Ascending aorta (tissue), 2 donors: ENCODE results near the gene HEPN1. TPM values are rescaled to one million over a fixed set of nuclear protein-coding genes. Genes with fewer than 3 reads are reported as not detected.

ENCODE experiments used
- DNase-seq, 2 donors: peaks; one replicate each; pipeline ENCODE4 v3.0.0-alpha.2; 2019; ENCODE audit warnings: low spot score in 2 of 2
- H3K27ac ChIP-seq, 2 donors: fragments of 200-600 bp; sonication (generic); one replicate each; pipeline ENCODE4 v1.5.1; 2016 to 2017; ENCODE audit warnings: mild to moderate bottlenecking in 1 of 2
- H3K27me3 ChIP-seq: fragments of 200-600 bp; sonication (generic); one replicate; pipeline ENCODE4 v1.5.1; 2017
- H3K36me3 ChIP-seq, 2 donors: fragments of 200-600 bp; sonication (generic); one replicate each; pipeline ENCODE4 v1.5.1; 2016
- H3K4me1 ChIP-seq, 2 donors: fragments of 200-600 bp; sonication (generic); one replicate each; pipeline ENCODE4 v1.5.1; 2016 to 2017; ENCODE audit warnings: mild to moderate bottlenecking in 1 of 2
- H3K4me3 ChIP-seq, 2 donors: fragments of 200-600 bp; sonication (generic); one replicate each; pipeline ENCODE4 v1.5.1; 2016 to 2017; ENCODE audit warnings: mild to moderate bottlenecking in 1 of 2
- H3K9me3 ChIP-seq, 2 donors: fragments of 200-600 bp; sonication (generic); one replicate each; pipeline ENCODE4 v1.5.1; 2016
- intact Hi-C: fragments of 100-400 bp; cut with DNase I; formaldehyde crosslinking; loops from one replicate; pipeline ENCODE4 v1.15.1; 2023
- total RNA-seq: library from RNA; depleted of rRNA; stranded (reverse); fragments of >200 nt; gene quantifications from one replicate; pipeline ENCODE4 v1.1.0, GENCODE V29; 2016
- TF ChIP-seq, protein P1 (sequence below), 3 experiments: fragments of 200-600 bp in 2 of 3; fragments of 450-650 bp in 1 of 3; sonication (generic) in 2 of 3; IDR thresholded peaks; one replicate each; pipeline ENCODE4 v1.5.1; 2016 to 2019; ENCODE audit warnings: antibody characterized with exemption in 3 of 3, mild to moderate bottlenecking in 1 of 3, moderate library complexity in 1 of 3

The HEPN1 gene
- total RNA-seq, 1 donor from 2014 or later = not detected

- Histone ChIP-seq H3K36me3 (no peaks in the 10 kb centered on the region), H3K27me3 (no peaks in the 10 kb centered on the region), H3K4me1 (no peaks in the 10 kb centered on the region), H3K4me3 (no peak overlapping the region), H3K9me3 (no peaks in the 10 kb centered on the region), H3K27ac (no peak overlapping the region)
- peak in 1 of 2 donors; percentile 37 for DNase-seq
- intact Hi-C loops = no loop called here
- TF ChIP-seq, protein P1, sequence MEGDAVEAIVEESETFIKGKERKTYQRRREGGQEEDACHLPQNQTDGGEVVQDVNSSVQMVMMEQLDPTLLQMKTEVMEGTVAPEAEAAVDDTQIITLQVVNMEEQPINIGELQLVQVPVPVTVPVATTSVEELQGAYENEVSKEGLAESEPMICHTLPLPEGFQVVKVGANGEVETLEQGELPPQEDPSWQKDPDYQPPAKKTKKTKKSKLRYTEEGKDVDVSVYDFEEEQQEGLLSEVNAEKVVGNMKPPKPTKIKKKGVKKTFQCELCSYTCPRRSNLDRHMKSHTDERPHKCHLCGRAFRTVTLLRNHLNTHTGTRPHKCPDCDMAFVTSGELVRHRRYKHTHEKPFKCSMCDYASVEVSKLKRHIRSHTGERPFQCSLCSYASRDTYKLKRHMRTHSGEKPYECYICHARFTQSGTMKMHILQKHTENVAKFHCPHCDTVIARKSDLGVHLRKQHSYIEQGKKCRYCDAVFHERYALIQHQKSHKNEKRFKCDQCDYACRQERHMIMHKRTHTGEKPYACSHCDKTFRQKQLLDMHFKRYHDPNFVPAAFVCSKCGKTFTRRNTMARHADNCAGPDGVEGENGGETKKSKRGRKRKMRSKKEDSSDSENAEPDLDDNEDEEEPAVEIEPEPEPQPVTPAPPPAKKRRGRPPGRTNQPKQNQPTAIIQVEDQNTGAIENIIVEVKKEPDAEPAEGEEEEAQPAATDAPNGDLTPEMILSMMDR (IDR thresholded peaks at IDR 0.05) = no peak
These were observed 31.9 kb upstream of the HEPN1 start for GRCh38 chr11:124886978-124887666.

DNA sequence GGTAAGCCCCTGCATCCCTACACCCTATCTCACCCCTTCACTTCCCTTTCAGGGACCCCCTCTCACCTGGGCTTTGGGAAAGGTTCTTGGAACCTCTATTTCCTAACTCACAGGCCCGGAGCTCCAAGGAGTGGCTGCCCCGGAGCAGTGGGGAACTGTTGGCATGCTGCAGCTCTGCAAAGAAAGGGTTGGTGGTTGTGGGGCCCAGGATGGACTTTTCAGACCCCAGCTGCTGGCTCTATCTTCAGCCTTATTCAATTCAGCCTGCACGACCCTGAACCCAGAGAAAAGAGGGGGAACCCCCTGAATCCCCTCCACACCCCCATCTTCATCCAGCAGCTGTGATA, 31.4 kb upstream of the HEPN1 start:
- Histone ChIP-seq H3K27me3 (no peaks in the 10 kb centered on the region), H3K9me3 (no peaks in the 10 kb centered on the region), H3K4me1 (no peaks in the 10 kb centered on the region), H3K36me3 (no peaks in the 10 kb centered on the region), H3K4me3 (no peak overlapping the region), H3K27ac (no peak overlapping the region)
- DNase-seq = peak in 1 of 2 donors; percentile 16
- intact Hi-C loops = no loop called here
- TF ChIP-seq, protein P1 (IDR thresholded peaks at IDR 0.05) = no peak

DNA sequence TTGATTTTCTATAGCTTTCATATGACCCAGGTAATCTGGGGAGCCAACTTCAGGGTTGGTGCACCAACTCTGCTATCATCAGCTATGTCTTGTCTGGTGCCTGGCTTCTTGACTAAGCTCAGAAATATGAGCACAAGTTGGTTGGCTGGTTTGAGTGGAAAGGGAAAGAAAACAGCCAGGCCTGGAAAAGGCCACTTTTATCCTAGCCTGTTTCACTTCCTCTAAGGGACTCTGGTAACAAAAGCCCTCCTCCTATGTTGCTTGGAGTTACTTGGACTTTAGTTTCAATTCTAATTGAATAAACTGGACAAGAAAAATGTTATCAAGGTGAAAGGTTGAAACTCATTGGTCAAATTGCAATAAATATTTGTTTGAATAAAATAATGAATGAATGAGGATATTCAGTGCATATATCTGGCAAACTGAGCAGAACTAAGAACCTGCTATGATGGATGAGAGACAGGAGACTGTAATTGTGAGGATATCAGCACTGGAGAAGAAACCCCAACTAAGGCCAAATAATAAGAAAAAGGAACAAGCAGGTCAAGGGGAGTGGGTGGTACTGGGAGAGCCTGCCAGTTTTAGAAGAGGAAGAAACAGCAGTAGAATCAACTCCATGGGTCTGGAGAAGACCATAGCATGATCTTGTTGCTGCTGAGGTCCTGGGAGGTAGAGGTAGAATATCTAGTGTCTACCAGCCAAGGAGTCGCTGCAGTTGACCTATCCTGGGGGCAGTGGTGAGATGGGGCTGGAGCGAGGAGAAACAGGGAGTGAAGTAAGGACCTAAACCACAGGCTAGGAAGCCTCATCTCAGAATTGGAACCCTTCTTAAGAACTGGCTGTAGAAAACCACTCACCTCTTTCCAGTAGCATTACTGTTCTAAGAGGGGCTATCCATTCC, 29.6 kb upstream of the HEPN1 start:
- TF ChIP-seq, protein P1 (IDR thresholded peaks at IDR 0.05) = no peak
- Histone ChIP-seq H3K4me3 (no peak overlapping the region), H3K36me3 (no peaks in the 10 kb centered on the region), H3K4me1 (no peaks in the 10 kb centered on the region), H3K27me3 (no peaks in the 10 kb centered on the region), H3K27ac (no peak overlapping the region), H3K9me3 (no peaks in the 10 kb centered on the region)
- peak in 1 of 2 donors; percentile 39 for DNase-seq
- intact Hi-C loops = no loop called here

- no peak for DNase-seq
- Histone ChIP-seq H3K4me1 (no peaks in the 10 kb centered on the region), H3K27ac (no peak overlapping the region), H3K9me3 (no peaks in the 10 kb centered on the region), H3K27me3 (no peaks in the 10 kb centered on the region), H3K36me3 (no peaks in the 10 kb centered on the region), H3K4me3 (no peak overlapping the region)
- TF ChIP-seq, protein P1 (IDR thresholded peaks at IDR 0.05) = no peak
- intact Hi-C loops = no loop called here
These were observed 28.9 kb upstream of the HEPN1 start for GRCh38 chr11:124890151-124890550.

DNA sequence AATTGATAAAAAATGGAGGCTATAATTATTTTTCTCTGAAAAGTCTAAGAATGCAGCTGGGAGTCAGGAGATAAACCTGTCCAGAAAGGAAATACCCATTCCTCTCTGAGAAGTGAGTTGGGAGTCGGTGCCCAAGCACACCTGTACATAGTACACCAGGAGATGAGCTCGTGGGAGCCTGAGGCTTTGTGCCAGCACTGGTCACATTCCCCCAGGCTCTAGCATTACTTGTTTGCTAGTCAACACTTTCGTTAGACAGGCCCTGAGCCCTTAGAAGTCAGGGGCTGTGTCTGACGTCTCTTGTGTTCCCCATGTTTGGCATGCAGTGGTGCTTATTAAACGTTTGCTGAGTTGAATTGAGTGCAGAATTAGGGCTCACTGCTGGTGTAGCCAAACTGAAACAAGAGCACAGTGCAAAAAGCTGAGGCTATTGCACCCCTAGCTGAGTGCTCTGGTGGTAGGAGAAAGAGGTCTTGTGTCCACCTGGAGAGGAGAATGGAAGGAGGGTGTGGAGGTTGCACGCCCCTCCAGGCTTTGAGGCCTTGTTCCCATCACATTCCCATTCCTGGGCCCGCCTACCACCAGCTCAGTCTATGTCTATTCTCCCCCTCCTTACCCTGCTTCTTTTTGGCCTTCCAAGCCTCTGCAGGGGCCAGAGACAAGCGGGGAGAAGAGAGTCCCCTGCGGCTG, 28.2 kb upstream of the HEPN1 start:
- H3K4me1 ChIP-seq = no peaks in the 10 kb centered on the region

More for the DNA sequence above, 28.2 kb upstream of the HEPN1 start:
- no peak overlapping the region for H3K4me3 ChIP-seq
- intact Hi-C loops = no loop called here
- no peaks in the 10 kb centered on the region for H3K36me3 ChIP-seq
- TF ChIP-seq, protein P1 (IDR thresholded peaks at IDR 0.05) = no peak
- no peak overlapping the region for H3K27ac ChIP-seq
- H3K9me3 ChIP-seq = no peaks in the 10 kb centered on the region
- peak in 1 of 2 donors; percentile 51 for DNase-seq
- H3K27me3 ChIP-seq = no peaks in the 10 kb centered on the region
